Hepatic stellate cell (primary cell): ENCODE results near the gene FAM110C.
"Not testable (repeated sequence)": the region's sequence is repeated elsewhere in the genome, so short reads cannot be mapped to it uniquely, and the experiment has no call there.

Experiments
- DNase-seq: peaks from one replicate; pipeline ENCODE4 v3.0.0; 2011; ENCODE audit warnings: low spot score

Gene FAM110C

GRCh38 chr2:44748-45341 lies 1.5 kb downstream of the FAM110C start:
- DNase-seq = no peak

GRCh38 chr2:42788-43187 lies 3.5 kb downstream of the FAM110C start:
- no peak for DNase-seq

GRCh38 chr2:40465-40864 lies 5.8 kb downstream of the FAM110C start:
- no peak for DNase-seq

- no peak for DNase-seq
Observed at GRCh38 chr2:38155-38554, 8.2 kb downstream of the FAM110C start.

GRCh38 chr2:36318-36717 lies 10.0 kb downstream of the FAM110C start:
- no peak for DNase-seq

- no peak for DNase-seq
Observed at GRCh38 chr2:35852-36251, 10.5 kb downstream of the FAM110C start.

GRCh38 chr2:33620-34019 lies 12.7 kb downstream of the FAM110C start:
- DNase-seq = no peak

- no peak for DNase-seq
Observed at GRCh38 chr2:32068-32467, 14.2 kb downstream of the FAM110C start.

GRCh38 chr2:29253-29652 lies 17.1 kb downstream of the FAM110C start:
- DNase-seq = no peak

GRCh38 chr2:28406-28975 lies 17.8 kb downstream of the FAM110C start:
- DNase-seq = no peak

- DNase-seq = no peak
Observed at GRCh38 chr2:26891-27290, 19.4 kb downstream of the FAM110C start.

GRCh38 chr2:25543-25942 lies 20.8 kb downstream of the FAM110C start:
- DNase-seq = no peak

GRCh38 chr2:24591-24990 lies 21.7 kb downstream of the FAM110C start:
- not testable (repeated sequence) for DNase-seq

- DNase-seq = no peak
Observed at GRCh38 chr2:24107-24506, 22.2 kb downstream of the FAM110C start.

GRCh38 chr2:23283-23682 lies 23.0 kb downstream of the FAM110C start:
- no peak for DNase-seq

- DNase-seq = not testable (repeated sequence)
Observed at GRCh38 chr2:22244-22643, 24.1 kb downstream of the FAM110C start.

- not testable (repeated sequence) for DNase-seq
Observed at GRCh38 chr2:20259-20658, 26.0 kb downstream of the FAM110C start.

GRCh38 chr2:19505-19904 lies 26.8 kb downstream of the FAM110C start:
- DNase-seq = no peak

GRCh38 chr2:18402-19271 lies 27.7 kb downstream of the FAM110C start:
- no peak for DNase-seq

- not testable (repeated sequence) for DNase-seq
Observed at GRCh38 chr2:15916-16315, 30.4 kb downstream of the FAM110C start.

GRCh38 chr2:11248-11941 lies 34.9 kb downstream of the FAM110C start:
- DNase-seq = no peak

- no peak for DNase-seq
Observed at GRCh38 chr2:10222-10875, 36.0 kb downstream of the FAM110C start.
